Pancreas (tissue), 10 donors: ENCODE results near the gene ZNF628. TPM values are rescaled to one million over a fixed set of nuclear protein-coding genes. Genes with fewer than 3 reads are reported as not detected.

Experiments used
- ATAC-seq, 4 donors: fragments of 200-7000 bp; cut with Tn5 transposase; one replicate each; pipeline versions ENCODE4 v1.8.0 to v1.9.1; 2020; ENCODE audit warnings: mild to moderate bottlenecking in 4 of 4, moderate library complexity in 4 of 4
- DNase-seq, 6 donors: peaks; one replicate each; pipeline ENCODE4 v3.0.0-alpha.2; 2020
- FAIRE-seq: peaks from 2 replicates; lab custom pipeline; 2012; peaks lifted over from hg19 to GRCh38; lab: Jason Lieb, UNC
- H3K27ac ChIP-seq, 4 donors: fragments of 200-600 bp; sonication (generic); 1 replicate in 3 of 4; 2 replicates in 1 of 4; pipeline versions ENCODE4 v1.5.0 to v1.8.0; 2020
- H3K27me3 ChIP-seq, 4 donors: fragments of 200-600 bp; one replicate each; pipeline ENCODE4 v1.8.0; 2021
- H3K36me3 ChIP-seq, 3 donors: fragments of 200-600 bp; sonication (generic) in 1 of 3; one replicate each; pipeline versions ENCODE4 v1.5.0 to v1.8.0; 2020 to 2021
- H3K4me1 ChIP-seq, 3 donors: fragments of 200-600 bp; one replicate each; pipeline ENCODE4 v1.8.0; 2021
- H3K4me3 ChIP-seq, 4 donors: fragments of 200-600 bp; sonication (generic) in 2 of 4; one replicate each; pipeline versions ENCODE4 v1.5.0 to v1.8.0; 2020 to 2021
- H3K9me3 ChIP-seq, 4 donors: fragments of 200-600 bp; one replicate each; pipeline ENCODE4 v1.8.0; 2021
- WGBS, 2 donors: extraction: QIAGEN DNeasy Blood & Tissue Kit; methylation state at CpG; one replicate each; pipeline ENCODE4 v1.1.7; 2013; 5-methylcytosine and 5-hydroxymethylcytosine counted together
- intact Hi-C, 3 donors: fragments of 100-400 bp; cut with DNase I; formaldehyde crosslinking; loops; one replicate each; pipeline versions ENCODE4 v1.11.1 to v1.14.2; 2022
- polyA plus RNA-seq, 2 donors: library from polyadenylated mRNA; stranded (reverse); fragments of 200-250 nt; gene quantifications; one replicate each; pipeline ENCODE4 v1.2.3, GENCODE V29; 2013
- total RNA-seq, 6 donors: library from RNA; stranded (reverse); fragmentation: NEBNext Ultra II Directional in 4 of 6; extraction: Animal tissue kit (Norgen Biotek cat#: 25700) in 4 of 6; gene quantifications; one replicate each; pipeline versions ENCODE4 v1.2.1 to v1.2.4, GENCODE V29; 2021 to 2023
- TF ChIP-seq, protein P1 (sequence below), 4 donors: fragments of 200-600 bp; sonication (generic) in 3 of 4; IDR thresholded peaks; one replicate each; pipeline versions ENCODE4 v1.5.0 to v1.8.0; 2021; ENCODE audit warnings: antibody characterized with exemption in 4 of 4
- donor health status: healthy with polysubstance abuse.
- donor health status: DM: no; HTN: no; CAD: no; lungs with moderate emphysema.
- donor health status: DM: no; HTN: no; CAD: no.
- donor health status: control.
- donor health status: control.
- donor health status: Bipolar disorder and iron deficiency.
- donor health status: DM: yes; HTN: yes; CAD: no.
- donor health status: DM: no; HTN: no; CAD: no.
- donor health status: DM: no; HTN: no; CAD: no.
- donor health status: DM: yes; HTN: yes; CAD: no.

The ZNF628 gene
- total and polyA plus RNA-seq, 8 donors, result 2.6 to 7.8 (median 4.1) TPM

DNA sequence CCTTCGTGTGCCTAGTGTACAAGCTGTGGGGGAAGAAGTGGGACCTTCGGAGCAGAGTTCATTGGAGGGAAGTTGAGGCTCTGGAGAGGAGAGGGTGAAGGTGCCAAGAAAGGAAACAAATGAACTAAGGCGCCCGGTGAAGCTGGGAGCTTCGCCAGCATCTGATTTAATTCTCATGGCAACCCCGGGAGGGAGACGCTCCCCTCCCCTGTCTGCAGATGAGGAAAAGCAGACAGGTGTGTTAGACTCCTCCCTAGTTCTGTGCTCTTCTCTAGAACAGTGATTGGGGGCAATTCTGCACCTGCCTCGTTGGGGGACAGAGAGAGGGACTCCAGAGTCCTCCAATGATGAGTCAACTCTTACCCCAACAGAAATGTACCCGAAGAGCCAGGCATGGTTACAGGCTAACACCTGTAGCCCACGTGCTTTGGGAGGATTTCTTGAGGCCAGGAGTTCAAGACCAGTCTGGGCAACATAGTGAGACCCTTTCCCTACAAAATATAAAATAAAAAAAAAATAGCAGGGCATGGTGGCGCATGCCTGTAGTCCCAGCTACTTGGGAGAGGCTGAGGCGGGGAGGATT, 16.0 kb downstream of the ZNF628 start:
- Histone ChIP-seq H3K27me3 (peaks cover 0 to 4% (median 0%) of the 10 kb centered on the region in 4 donors), H3K4me3 (no peak overlapping the region), H3K4me1 (no peaks in the 10 kb centered on the region), H3K36me3 (no peaks in the 10 kb centered on the region), H3K27ac (no peak overlapping the region), H3K9me3 (no peaks in the 10 kb centered on the region)
- ATAC-seq (peak in 1 of 4 donors; percentile 34), DNase-seq (peak in 2 of 6 donors; percentile 3 to 19), FAIRE-seq (no peak)
- 27 to 29% methylated on average over 12 of the region's 12 CpGs for WGBS, 2 donors
- TF ChIP-seq, protein P1, sequence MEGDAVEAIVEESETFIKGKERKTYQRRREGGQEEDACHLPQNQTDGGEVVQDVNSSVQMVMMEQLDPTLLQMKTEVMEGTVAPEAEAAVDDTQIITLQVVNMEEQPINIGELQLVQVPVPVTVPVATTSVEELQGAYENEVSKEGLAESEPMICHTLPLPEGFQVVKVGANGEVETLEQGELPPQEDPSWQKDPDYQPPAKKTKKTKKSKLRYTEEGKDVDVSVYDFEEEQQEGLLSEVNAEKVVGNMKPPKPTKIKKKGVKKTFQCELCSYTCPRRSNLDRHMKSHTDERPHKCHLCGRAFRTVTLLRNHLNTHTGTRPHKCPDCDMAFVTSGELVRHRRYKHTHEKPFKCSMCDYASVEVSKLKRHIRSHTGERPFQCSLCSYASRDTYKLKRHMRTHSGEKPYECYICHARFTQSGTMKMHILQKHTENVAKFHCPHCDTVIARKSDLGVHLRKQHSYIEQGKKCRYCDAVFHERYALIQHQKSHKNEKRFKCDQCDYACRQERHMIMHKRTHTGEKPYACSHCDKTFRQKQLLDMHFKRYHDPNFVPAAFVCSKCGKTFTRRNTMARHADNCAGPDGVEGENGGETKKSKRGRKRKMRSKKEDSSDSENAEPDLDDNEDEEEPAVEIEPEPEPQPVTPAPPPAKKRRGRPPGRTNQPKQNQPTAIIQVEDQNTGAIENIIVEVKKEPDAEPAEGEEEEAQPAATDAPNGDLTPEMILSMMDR (IDR thresholded peaks at IDR 0.05), result no peak
- intact Hi-C loops, result no loop called here

DNA sequence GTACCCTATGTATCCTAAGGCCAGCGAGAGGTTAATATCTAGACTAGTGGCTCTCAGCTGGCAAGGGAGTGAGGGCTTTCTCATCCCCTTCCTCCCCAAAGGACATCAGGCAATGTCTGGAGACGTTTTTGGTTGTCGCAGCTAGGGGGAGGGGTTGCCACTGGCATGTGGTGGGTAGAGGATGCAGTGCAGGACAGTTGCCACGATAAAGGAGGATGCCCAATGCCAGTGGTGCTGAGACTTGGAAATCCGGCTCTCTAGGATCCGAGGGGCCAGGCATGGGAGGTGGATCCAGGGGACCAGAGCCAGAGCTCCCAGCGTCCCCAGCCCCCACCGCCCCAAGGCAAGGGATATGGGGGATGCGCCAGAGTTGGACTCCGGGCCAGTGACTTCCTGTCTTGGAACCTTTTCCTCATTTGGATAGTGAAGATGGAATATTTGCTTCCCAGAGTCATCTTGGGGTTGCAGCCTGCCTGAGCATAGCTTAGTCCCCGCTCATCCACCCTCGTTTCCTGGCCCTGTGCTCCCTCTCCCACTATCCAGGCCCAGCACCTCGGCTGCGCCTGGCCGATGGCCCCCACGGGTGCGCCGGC, 16.7 kb downstream of the ZNF628 start:
- H3K4me1 ChIP-seq, result no peaks in the 10 kb centered on the region
- peaks cover 0 to 4% (median 0%) of the 10 kb centered on the region in 4 donors for H3K27me3 ChIP-seq
- H3K4me3 ChIP-seq, result no peak overlapping the region
- no peak for FAIRE-seq
- 35 to 52% methylated on average over 18 of the region's 18 CpGs for WGBS, 2 donors
- peak in 2 of 6 donors; percentile 10 to 46 for DNase-seq
- H3K9me3 ChIP-seq, result no peaks in the 10 kb centered on the region
- peak in 2 of 4 donors; percentile 10 to 29 for ATAC-seq
- TF ChIP-seq, protein P1 (IDR thresholded peaks at IDR 0.05), result no peak
- peak overlapping the region in 2 of 4 donors; percentile 12 to 19 for H3K27ac ChIP-seq
- H3K36me3 ChIP-seq, result no peaks in the 10 kb centered on the region
- intact Hi-C loops, result no loop called here

DNA sequence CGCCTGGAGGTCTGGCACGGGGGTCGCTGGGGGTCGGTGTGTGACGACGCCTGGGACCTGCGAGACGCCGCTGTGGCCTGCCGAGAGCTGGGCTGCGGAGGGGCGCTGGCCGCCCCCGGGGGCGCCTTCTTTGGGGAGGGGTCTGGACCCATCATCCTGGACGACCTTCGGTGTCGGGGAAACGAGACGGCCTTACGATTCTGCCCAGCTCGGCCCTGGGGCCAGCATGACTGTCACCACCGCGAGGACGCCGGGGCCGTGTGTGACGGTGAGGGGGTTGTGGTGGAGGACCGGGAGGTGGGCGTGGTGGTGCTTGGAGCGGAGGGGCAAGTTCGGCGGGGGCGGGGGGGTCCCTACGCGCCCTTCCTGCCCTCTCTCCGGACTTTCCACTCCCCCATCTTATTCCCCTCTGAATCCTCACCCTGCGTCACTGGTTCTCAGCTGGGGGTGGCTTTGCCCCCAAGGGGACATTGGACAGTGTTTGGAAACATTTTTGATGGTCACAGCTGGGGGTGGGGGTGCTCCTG, 17.3 kb downstream of the ZNF628 start:
- Histone ChIP-seq H3K27me3 (peaks cover 0 to 4% (median 0%) of the 10 kb centered on the region in 4 donors), H3K36me3 (no peaks in the 10 kb centered on the region), H3K27ac (peak overlapping the region in 2 of 4 donors; percentile 12 to 19), H3K4me1 (no peaks in the 10 kb centered on the region), H3K4me3 (no peak overlapping the region), H3K9me3 (no peaks in the 10 kb centered on the region)
- TF ChIP-seq, protein P1 (IDR thresholded peaks at IDR 0.05), result no peak
- intact Hi-C loops, result no loop called here
- ATAC-seq, result no peak
- DNase-seq, result peak in 1 of 6 donors; percentile 20
- 29 to 46% methylated on average over 30 to 33 of the region's 38 CpGs for WGBS, 2 donors
- no peak for FAIRE-seq

DNA sequence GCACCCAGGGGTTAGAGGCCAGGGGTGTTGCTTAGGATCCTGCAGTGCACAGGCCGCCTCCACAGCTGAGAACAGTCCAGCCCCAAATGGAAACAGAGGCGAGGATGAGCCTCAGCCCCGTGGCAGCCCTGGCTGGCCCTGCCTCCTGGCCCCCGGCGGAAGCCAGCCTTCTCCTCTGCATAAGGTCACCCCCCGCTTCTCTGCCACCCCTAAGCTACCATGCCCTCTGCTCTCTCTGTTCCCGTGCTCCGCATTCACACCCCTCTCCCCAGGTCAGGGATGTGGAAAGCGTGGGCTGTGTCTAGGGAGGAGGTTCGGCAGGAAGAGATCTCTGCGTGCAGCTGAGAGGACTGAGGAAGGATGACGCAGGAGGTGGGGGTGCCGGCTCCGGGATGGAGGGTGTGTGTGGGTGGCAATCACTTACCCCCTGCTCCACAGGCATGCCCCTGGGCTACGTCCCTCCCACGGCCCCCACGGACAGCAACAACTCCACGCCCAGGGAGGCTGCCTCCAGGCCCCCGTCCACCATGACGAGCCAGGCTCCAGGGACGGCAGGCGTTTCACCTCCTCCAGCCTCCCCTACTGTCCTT, 17.9 kb downstream of the ZNF628 start:
- H3K4me3 ChIP-seq, result peak overlapping the region in 1 of 4 donors; percentile 3
- intact Hi-C loops, result no loop called here
- DNase-seq (peak in 2 of 6 donors; percentile 31 to 64), ATAC-seq (peak in 3 of 4 donors; percentile 13 to 36 (median 28)), FAIRE-seq (no peak)
- peaks cover 0 to 4% (median 0%) of the 10 kb centered on the region in 4 donors for H3K27me3 ChIP-seq
- 36 to 45% methylated on average over 22 of the region's 22 CpGs for WGBS, 2 donors
- H3K27ac ChIP-seq, result peak overlapping the region in 1 of 4 donors; percentile 19
- no peaks in the 10 kb centered on the region for H3K4me1 ChIP-seq
- TF ChIP-seq, protein P1 (IDR thresholded peaks at IDR 0.05), result no peak
- no peaks in the 10 kb centered on the region for H3K36me3 ChIP-seq
- H3K9me3 ChIP-seq, result no peaks in the 10 kb centered on the region
